GM12878 (cell line): ENCODE data around the gene KCNE4. TPM values are rescaled to one million over a fixed set of nuclear protein-coding genes. Genes with fewer than 3 reads are reported as not detected.

Experiments used
- ATAC-seq: fragments of 200-7000 bp; cut with Tn5 transposase; 3 replicates; pipeline ENCODE4 v1.9.1; 2020; ENCODE audit warnings: mild to moderate bottlenecking, moderate library complexity
- BruUV-seq: library from RNA; stranded (reverse); fragments of 400-500 nt; replicated peaks from 2 replicates; lab custom pipeline; 2021; lab: Mats Ljungman, UMichigan
- CTCF ChIA-PET: fragments of 300-600 bp; sonication (Branson Sonifier 250); formaldehyde crosslinking; extraction: SDS; loops from one replicate; lab custom pipeline; 2021; ENCODE audit warnings: inconsistent platforms; lab: Yijun Ruan, JAX
- POLR2A ChIA-PET: fragments of 350-600 bp; formaldehyde crosslinking; extraction: SDS; loops from one replicate; lab custom pipeline; 2021; ENCODE audit warnings: inconsistent platforms; lab: Charles Lee
- RAD21 ChIA-PET: fragments of 300-600 bp; sonication (Branson Sonifier 250); formaldehyde crosslinking; loops from one replicate; lab custom pipeline; 2023; ENCODE audit warnings: antibody characterized with exemption; ENCODE audit not compliant: unreplicated experiment; lab: Charles Lee
- SMC1A ChIA-PET: fragments of 300-600 bp; sonication (Branson Sonifier 250); formaldehyde crosslinking; loops from one replicate; lab custom pipeline; 2023; ENCODE audit not compliant: unreplicated experiment, uncharacterized antibody; lab: Charles Lee
- DNase-seq: peaks from one replicate; pipeline ENCODE4 v3.0.0-alpha.2; 2011; ENCODE audit warnings: low read depth, low spot score
- FAIRE-seq: peaks from 3 replicates; lab custom pipeline; 2011; peaks lifted over from hg19 to GRCh38; lab: Jason Lieb, UNC
- H2AFZ ChIP-seq: 2 replicates; pipeline ENCODE4 v1.6.0; 2011; ENCODE audit warnings: low read depth, low read length, control low read depth; ENCODE audit not compliant: control insufficient read depth
- H3K27ac ChIP-seq: 2 replicates; pipeline ENCODE4 v1.5.1; 2011; ENCODE audit warnings: control low read depth; ENCODE audit not compliant: control insufficient read depth, insufficient read depth
- H3K27me3 ChIP-seq, 2 experiments: replicated peaks in 1 of 2; 2 replicates each; pipeline versions ENCODE4 v1.6.0 to v1.6.1; 2011; ENCODE audit warnings: low read length in 1 of 2; ENCODE audit not compliant: control insufficient read depth in 2 of 2, insufficient read depth in 2 of 2
- H3K36me3 ChIP-seq, 2 experiments: 2 replicates each; pipeline ENCODE4 v1.5.1; 2011; ENCODE audit warnings: low read length in 1 of 2; ENCODE audit not compliant: control insufficient read depth in 2 of 2, insufficient read depth in 2 of 2
- H3K4me1 ChIP-seq: 2 replicates; pipeline ENCODE4 v1.6.1; 2011; ENCODE audit warnings: mild to moderate bottlenecking, low read length, moderate library complexity, mixed read lengths; ENCODE audit not compliant: control insufficient read depth, insufficient read depth
- H3K4me2 ChIP-seq: 2 replicates; pipeline ENCODE4 v1.6.0; 2011; ENCODE audit warnings: control low read depth; ENCODE audit not compliant: control insufficient read depth, insufficient read depth
- H3K4me3 ChIP-seq: fragments of 200-600 bp; sonication (generic); 2 replicates; pipeline ENCODE4 v1.5.1; 2016
- H3K79me2 ChIP-seq: 2 replicates; pipeline ENCODE4 v1.6.0; 2011; ENCODE audit warnings: low read length; ENCODE audit not compliant: control insufficient read depth, insufficient read depth
- H3K9ac ChIP-seq: 2 replicates; pipeline ENCODE4 v1.8.0; 2011; ENCODE audit warnings: low read length, control low read depth, mixed read lengths; ENCODE audit not compliant: control insufficient read depth, insufficient read depth
- H3K9me3 ChIP-seq: replicated peaks from 3 replicates; pipeline ENCODE4 v1.5.1; 2011; ENCODE audit warnings: mild to moderate bottlenecking, low read length; ENCODE audit not compliant: control insufficient read depth, insufficient read depth
- H4K20me1 ChIP-seq: 2 replicates; pipeline ENCODE4 v1.6.0; 2011; ENCODE audit not compliant: control insufficient read depth, insufficient read depth
- HDAC6 ChIP-seq: fragments of 200-600 bp; sonication (generic); IDR thresholded peaks from one replicate; pipeline ENCODE4 v1.8.0; 2017; ENCODE audit warnings: antibody characterized with exemption; ENCODE audit not compliant: unreplicated experiment
- NBN ChIP-seq: fragments of 450-650 bp; IDR thresholded peaks from 2 replicates; pipeline ENCODE4 v1.6.1; 2016
- POU2F2 ChIP-seq: IDR thresholded peaks from 3 replicates; pipeline ENCODE4 v1.6.1; 2011; ENCODE audit warnings: low read depth, mild to moderate bottlenecking, low read length, borderline replicate concordance
- SP1 ChIP-seq: IDR thresholded peaks from one replicate; pipeline ENCODE4 v1.6.1; 2011; ENCODE audit warnings: low read depth, low read length
- WGBS: methylation state at CpG from one replicate; pipeline ENCODE4 v1.1.6; 2016; ENCODE audit warnings: low lambda C conversion rate; ENCODE audit not compliant: insufficient replicate concordance, insufficient coverage; ENCODE audit errors: missing lambda C conversion rate; 5-methylcytosine and 5-hydroxymethylcytosine counted together
- in situ Hi-C: fragments of 300-500 bp; cut with MboI; formaldehyde crosslinking; loops from 9 replicates; pipeline ENCODE4 v1.14.3; 2018; ENCODE audit warnings: mixed read lengths
- intact Hi-C: fragments of 100-400 bp; cut with micrococcal nuclease; formaldehyde crosslinking; loops from one replicate; pipeline ENCODE4 v1.14.2; 2022; ENCODE audit not compliant: unreplicated experiment
- polyA plus RNA-seq, 11 experiments: library from polyadenylated mRNA; depleted of rRNA in 4 of 11; unstranded in 6 of 11; stranded (reverse) in 5 of 11; fragments of >200 nt; fragmentation: Nextera tagmentation in 4 of 11; fragmentation: Illumina TruSeq in 1 of 11; extraction: Ambion mirVana in 4 of 11; extraction: Trizol in 1 of 11; gene quantifications; 1 replicate in 1 of 11; 2 replicates in 10 of 11; pipeline versions ENCODE4 v1.2.1 to v1.2.3, GENCODE V29; 2011 to 2016; ENCODE audit warnings: inconsistent platforms in 2 of 11, missing spikeins in 2 of 11, low read depth in 1 of 11
- total RNA-seq, 4 experiments: library from RNA; depleted of rRNA in 3 of 4; stranded (reverse); fragments of >200 nt in 3 of 4; fragmentation: Illumina TruSeq in 1 of 4; extraction: Trizol in 1 of 4; gene quantifications; 2 replicates each; pipeline versions ENCODE4 v1.2.1 to v1.2.3, GENCODE V29; 2013 to 2021
- TF ChIP-seq, protein P1 (sequence below): fragments of 450-650 bp; IDR thresholded peaks from 2 replicates; pipeline ENCODE4 v1.6.1; 2017; ENCODE audit warnings: antibody characterized with exemption, mild to moderate bottlenecking, moderate library complexity

KCNE4 gene
- total and polyA plus RNA-seq, 10 of the 15 experiments (the other 5 are each of a cell fraction or from before 2014, with no cell fraction given), result 0.30 TPM; not detected in 9

GRCh38 chr2:223096235-223096970 is 44.4 kb downstream of the KCNE4 start (continued):
- TF ChIP-seq, protein P1, sequence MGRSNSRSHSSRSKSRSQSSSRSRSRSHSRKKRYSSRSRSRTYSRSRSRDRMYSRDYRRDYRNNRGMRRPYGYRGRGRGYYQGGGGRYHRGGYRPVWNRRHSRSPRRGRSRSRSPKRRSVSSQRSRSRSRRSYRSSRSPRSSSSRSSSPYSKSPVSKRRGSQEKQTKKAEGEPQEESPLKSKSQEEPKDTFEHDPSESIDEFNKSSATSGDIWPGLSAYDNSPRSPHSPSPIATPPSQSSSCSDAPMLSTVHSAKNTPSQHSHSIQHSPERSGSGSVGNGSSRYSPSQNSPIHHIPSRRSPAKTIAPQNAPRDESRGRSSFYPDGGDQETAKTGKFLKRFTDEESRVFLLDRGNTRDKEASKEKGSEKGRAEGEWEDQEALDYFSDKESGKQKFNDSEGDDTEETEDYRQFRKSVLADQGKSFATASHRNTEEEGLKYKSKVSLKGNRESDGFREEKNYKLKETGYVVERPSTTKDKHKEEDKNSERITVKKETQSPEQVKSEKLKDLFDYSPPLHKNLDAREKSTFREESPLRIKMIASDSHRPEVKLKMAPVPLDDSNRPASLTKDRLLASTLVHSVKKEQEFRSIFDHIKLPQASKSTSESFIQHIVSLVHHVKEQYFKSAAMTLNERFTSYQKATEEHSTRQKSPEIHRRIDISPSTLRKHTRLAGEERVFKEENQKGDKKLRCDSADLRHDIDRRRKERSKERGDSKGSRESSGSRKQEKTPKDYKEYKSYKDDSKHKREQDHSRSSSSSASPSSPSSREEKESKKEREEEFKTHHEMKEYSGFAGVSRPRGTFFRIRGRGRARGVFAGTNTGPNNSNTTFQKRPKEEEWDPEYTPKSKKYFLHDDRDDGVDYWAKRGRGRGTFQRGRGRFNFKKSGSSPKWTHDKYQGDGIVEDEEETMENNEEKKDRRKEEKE, result no peak
- no peak for TF ChIP-seq SP1
- TF ChIP-seq HDAC6, result no peak
- TF ChIP-seq NBN, result no peak

DNA sequence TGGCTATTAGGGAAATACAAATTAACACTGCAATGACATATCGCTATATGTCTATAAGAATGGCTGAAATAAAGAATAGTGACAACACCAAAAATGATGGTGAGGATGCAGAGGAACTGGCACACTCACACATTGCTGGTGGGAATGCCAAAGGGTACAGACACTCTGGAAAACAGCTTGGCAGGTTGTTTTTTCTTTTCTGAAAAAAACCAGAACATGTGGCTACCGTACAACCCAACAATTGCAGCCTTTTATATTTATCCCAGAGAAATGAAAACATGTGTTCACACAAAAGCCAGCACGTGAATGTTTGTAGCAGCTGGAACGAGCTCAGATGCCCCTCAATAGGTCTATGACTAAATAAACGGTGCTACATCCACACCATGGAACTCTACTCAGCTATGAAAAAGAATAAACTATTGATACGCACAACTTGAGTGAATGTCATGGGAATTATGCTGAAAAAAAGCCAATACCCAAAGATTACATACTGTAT is 45.9 kb downstream of the KCNE4 start:
- ChIA-PET POLR2A (no interaction called here), CTCF (interaction anchor here (1.5 kb wide), 1 partner anchor 126 kb away, joined by 4 read pairs; no protein-coding TSS in a partner anchor), SMC1A (no interaction called here), RAD21 (no interaction called here)
- Histone ChIP-seq H3K27me3 (no peaks in the 10 kb centered on the region; a peak in 1 of 4 replicates), H4K20me1 (no peaks in the 10 kb centered on the region), H3K4me2 (no peak overlapping the region), H3K4me1 (peaks cover 5% of the 10 kb centered on the region; the same call in 1 of the 2 replicates), H3K36me3 (no peaks in the 10 kb centered on the region), H3K4me3 (no peak overlapping the region), H2AFZ (no peak overlapping the region), H3K27ac (no peak overlapping the region), H3K9ac (no peak overlapping the region), H3K9me3 (no peaks in the 10 kb centered on the region), H3K79me2 (no peaks in the 10 kb centered on the region)
- no TSS peak for BruUV-seq
- in situ Hi-C loops (no loop called here), intact Hi-C loops (no loop called here)
- TF ChIP-seq POU2F2, result no peak
- no peak for FAIRE-seq
- no peak for DNase-seq
- ATAC-seq, result no peak
- 45% methylated on average over 6 of the region's 6 CpGs for WGBS
